SJCRH30 (cell line): ENCODE measurements around the gene TMEM140. TPM values are rescaled to one million over a fixed set of nuclear protein-coding genes. Genes with fewer than 3 reads are reported as not detected.
A peak's percentile ranks its signal among the peaks of the same experiment; 100 is the strongest.

Experiments
- DNase-seq, 2 experiments: peaks; one replicate each; pipeline ENCODE4 v3.0.0-alpha.2; 2015 to 2020
- H3K27ac ChIP-seq: fragments of 250-450 bp; sonication (Bioruptor Pico); 2 replicates; pipeline ENCODE4 v1.5.1; 2020; ENCODE audit warnings: mild to moderate bottlenecking, moderate library complexity
- H3K27me3 ChIP-seq: fragments of 250-450 bp; sonication (Bioruptor Pico); 2 replicates; pipeline ENCODE4 v1.5.1; 2020; ENCODE audit warnings: mild to moderate bottlenecking, moderate library complexity
- H3K36me3 ChIP-seq: fragments of 250-450 bp; sonication (Bioruptor Pico); 2 replicates; pipeline ENCODE4 v1.5.1; 2020; ENCODE audit warnings: mild to moderate bottlenecking, moderate library complexity
- H3K4me1 ChIP-seq: fragments of 250-450 bp; sonication (Bioruptor Pico); 2 replicates; pipeline ENCODE4 v1.5.1; 2020; ENCODE audit warnings: mild to moderate bottlenecking, moderate library complexity
- H3K4me3 ChIP-seq: fragments of 250-450 bp; sonication (Bioruptor Pico); 2 replicates; pipeline ENCODE4 v1.5.1; 2020; ENCODE audit warnings: mild to moderate bottlenecking, moderate library complexity
- H3K9me3 ChIP-seq: fragments of 250-450 bp; sonication (Bioruptor Pico); replicated peaks from 2 replicates; pipeline ENCODE4 v1.5.1; 2020; ENCODE audit warnings: mild to moderate bottlenecking, moderate library complexity
- total RNA-seq: library from RNA; depleted of rRNA; stranded (reverse); fragments of >200 nt; shearing (Covaris generic); gene quantifications from 2 replicates; pipeline ENCODE4 v1.2.3, GENCODE V29; 2014

Gene TMEM140
- total RNA-seq, 1 experiment from 2014 or later, result 0.12 TPM

- H3K36me3 ChIP-seq, result no peaks in the 10 kb centered on the region
- peaks cover 7% of the 10 kb centered on the region for H3K9me3 ChIP-seq
- no peaks in the 10 kb centered on the region for H3K27me3 ChIP-seq
- no peak for DNase-seq
- no peak overlapping the region for H3K27ac ChIP-seq
- peaks cover 14% of the 10 kb centered on the region for H3K4me1 ChIP-seq
- H3K4me3 ChIP-seq, result no peak overlapping the region
Observed at GRCh38 chr7:135175931-135176330, 28.1 kb downstream of the TMEM140 start.

DNA sequence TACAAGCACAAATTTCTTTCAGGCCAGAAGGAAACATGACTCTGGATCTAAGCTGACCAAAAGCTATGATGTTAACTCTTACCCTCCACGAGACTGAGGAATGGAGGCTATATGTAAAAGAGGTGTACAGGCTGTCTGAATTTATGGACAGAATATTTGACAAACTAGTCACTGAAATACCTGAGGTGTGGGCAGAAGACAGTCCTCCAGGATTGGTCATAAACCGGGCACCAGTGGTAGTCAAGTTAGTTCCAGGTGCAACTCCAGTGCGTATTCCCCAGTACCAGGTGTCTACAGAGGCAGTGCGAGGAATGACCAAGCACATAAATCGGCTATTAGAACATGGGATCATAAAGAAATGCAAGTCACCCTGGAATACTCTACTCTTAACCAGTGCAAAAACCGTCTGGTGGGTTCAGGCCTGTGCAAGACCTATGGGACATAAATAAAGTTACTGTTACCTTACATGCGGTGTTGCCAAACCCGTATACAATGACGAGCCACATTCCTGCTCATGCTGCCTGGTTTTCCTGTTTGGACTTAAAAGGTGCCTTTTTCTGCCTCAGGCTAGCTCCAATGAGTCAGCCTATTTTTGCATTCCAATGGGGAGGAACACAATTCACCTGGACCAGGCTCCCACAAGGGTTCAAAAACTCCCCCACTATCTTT is 29.3 kb downstream of the TMEM140 start:
- H3K4me3 ChIP-seq, result no peak overlapping the region
- no peak overlapping the region for H3K27ac ChIP-seq
- peaks cover 15% of the 10 kb centered on the region for H3K9me3 ChIP-seq
- H3K27me3 ChIP-seq, result no peaks in the 10 kb centered on the region
- H3K4me1 ChIP-seq, result peaks cover 14% of the 10 kb centered on the region
- no peak for DNase-seq
- no peaks in the 10 kb centered on the region for H3K36me3 ChIP-seq

GRCh38 chr7:135178364-135178763 is 30.5 kb downstream of the TMEM140 start:
- no peaks in the 10 kb centered on the region for H3K27me3 ChIP-seq
- no peak overlapping the region for H3K27ac ChIP-seq
- DNase-seq, result no peak
- H3K9me3 ChIP-seq, result peaks cover 15% of the 10 kb centered on the region
- no peaks in the 10 kb centered on the region; the same call in 1 of the 2 replicates for H3K36me3 ChIP-seq
- H3K4me1 ChIP-seq, result peaks cover 14% of the 10 kb centered on the region
- H3K4me3 ChIP-seq, result no peak overlapping the region

- H3K4me3 ChIP-seq, result peak overlapping the region; percentile 10; the same call in 1 of the 2 replicates
- H3K4me1 ChIP-seq, result peaks cover 14% of the 10 kb centered on the region
- peak overlapping the region; percentile 53 for H3K27ac ChIP-seq
- no peaks in the 10 kb centered on the region; the same call in 1 of the 2 replicates for H3K36me3 ChIP-seq
- DNase-seq, result peak; percentile 50 to 70
- peaks cover 15% of the 10 kb centered on the region for H3K9me3 ChIP-seq
- no peaks in the 10 kb centered on the region for H3K27me3 ChIP-seq
Observed at GRCh38 chr7:135179321-135179925, 31.6 kb downstream of the TMEM140 start.

GRCh38 chr7:135180122-135180521 is 32.2 kb downstream of the TMEM140 start:
- Histone ChIP-seq H3K9me3 (peaks cover 15% of the 10 kb centered on the region), H3K27ac (peak overlapping the region; percentile 53; the same call in 1 of the 2 replicates), H3K4me3 (no peak overlapping the region), H3K36me3 (peaks cover 2% of the 10 kb centered on the region; the same call in 1 of the 2 replicates), H3K27me3 (no peaks in the 10 kb centered on the region), H3K4me1 (peaks cover 14% of the 10 kb centered on the region)
- peak in 1 of 2 experiments; percentile 30 for DNase-seq

GRCh38 chr7:135181261-135181928 is 33.5 kb downstream of the TMEM140 start:
- Histone ChIP-seq H3K9me3 (peaks cover 15% of the 10 kb centered on the region), H3K4me3 (no peak overlapping the region), H3K27ac (no peak overlapping the region), H3K27me3 (no peaks in the 10 kb centered on the region), H3K36me3 (peaks cover 7% of the 10 kb centered on the region; the same call in 1 of the 2 replicates), H3K4me1 (peaks cover 14% of the 10 kb centered on the region)
- no peak for DNase-seq

GRCh38 chr7:135181929-135182678 is 34.2 kb downstream of the TMEM140 start:
- no peak overlapping the region for H3K4me3 ChIP-seq
- peaks cover 7% of the 10 kb centered on the region; the same call in 1 of the 2 replicates for H3K36me3 ChIP-seq
- peaks cover 15% of the 10 kb centered on the region for H3K9me3 ChIP-seq
- no peak overlapping the region for H3K27ac ChIP-seq
- peaks cover 14% of the 10 kb centered on the region for H3K4me1 ChIP-seq
- no peaks in the 10 kb centered on the region for H3K27me3 ChIP-seq
- no peak for DNase-seq

GRCh38 chr7:135183478-135183877 is 35.6 kb downstream of the TMEM140 start:
- Histone ChIP-seq H3K9me3 (peaks cover 15% of the 10 kb centered on the region), H3K27ac (no peak overlapping the region), H3K4me3 (no peak overlapping the region), H3K36me3 (peaks cover 7% of the 10 kb centered on the region; the same call in 1 of the 2 replicates), H3K4me1 (peaks cover 14% of the 10 kb centered on the region), H3K27me3 (no peaks in the 10 kb centered on the region)
- no peak for DNase-seq

DNA sequence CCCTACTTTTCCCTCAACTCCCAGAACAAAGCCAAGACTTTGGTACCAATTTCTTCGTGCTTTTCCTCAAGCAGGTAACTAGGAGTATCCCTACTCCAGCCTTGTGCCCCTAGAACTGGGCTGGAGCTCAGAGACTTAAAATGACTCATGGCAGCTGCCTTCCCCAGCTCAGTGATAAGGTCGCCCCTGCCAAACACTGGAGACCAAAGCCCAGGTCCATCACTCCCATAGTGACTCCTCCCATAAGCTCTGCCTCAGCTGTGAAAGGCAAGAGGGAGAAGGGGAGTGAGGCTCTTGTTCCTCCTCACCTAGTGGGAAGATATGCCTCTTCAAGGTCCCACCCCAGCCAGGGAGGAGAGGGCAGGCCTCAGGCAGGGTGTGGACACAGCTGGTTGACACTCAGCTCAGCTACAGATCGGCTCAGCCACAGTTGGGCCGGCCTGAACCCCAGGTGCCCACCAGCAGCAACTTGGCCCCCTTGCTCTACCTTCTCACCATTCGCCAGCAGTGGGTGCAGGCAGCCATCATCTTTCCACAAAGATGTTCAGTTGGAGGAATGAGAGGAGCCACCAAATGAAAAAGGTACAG is 36.5 kb downstream of the TMEM140 start:
- Histone ChIP-seq H3K4me3 (no peak overlapping the region), H3K27me3 (no peaks in the 10 kb centered on the region), H3K27ac (no peak overlapping the region), H3K36me3 (peaks cover 7% of the 10 kb centered on the region), H3K4me1 (peaks cover 7% of the 10 kb centered on the region), H3K9me3 (peaks cover 15% of the 10 kb centered on the region)
- no peak for DNase-seq

GRCh38 chr7:135185471-135186260 is 37.8 kb downstream of the TMEM140 start:
- Histone ChIP-seq H3K9me3 (peaks cover 11% of the 10 kb centered on the region), H3K27me3 (no peaks in the 10 kb centered on the region), H3K4me1 (no peaks in the 10 kb centered on the region), H3K27ac (no peak overlapping the region), H3K36me3 (peaks cover 7% of the 10 kb centered on the region), H3K4me3 (no peak overlapping the region)
- DNase-seq, result no peak

GRCh38 chr7:135186261-135186540 is 38.3 kb downstream of the TMEM140 start:
- Histone ChIP-seq H3K27me3 (no peaks in the 10 kb centered on the region), H3K4me1 (no peaks in the 10 kb centered on the region), H3K4me3 (no peak overlapping the region), H3K36me3 (peaks cover 7% of the 10 kb centered on the region), H3K9me3 (peaks cover 6% of the 10 kb centered on the region), H3K27ac (no peak overlapping the region)
- DNase-seq, result no peak

DNA sequence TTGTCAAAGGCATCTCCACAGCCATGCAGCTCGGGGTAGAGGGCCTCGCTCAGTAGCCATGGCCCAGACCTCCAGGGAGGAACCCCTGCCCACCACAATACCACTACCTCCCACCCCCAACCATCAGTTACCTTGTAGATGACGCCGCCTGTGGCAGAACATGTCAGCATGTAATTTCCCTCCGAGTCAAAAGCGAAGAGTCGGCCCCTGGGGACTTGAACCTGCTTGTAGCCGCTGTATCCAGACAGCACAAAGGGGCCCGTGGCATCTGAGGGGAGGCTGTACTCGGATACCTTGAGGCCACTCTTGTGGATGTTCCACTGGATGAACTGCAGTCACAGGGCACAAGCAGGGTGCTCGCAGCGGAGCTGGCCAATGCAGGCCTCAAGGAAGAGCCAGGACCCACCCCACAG is 39.0 kb downstream of the TMEM140 start:
- no peaks in the 10 kb centered on the region for H3K27me3 ChIP-seq
- no peaks in the 10 kb centered on the region for H3K4me1 ChIP-seq
- H3K9me3 ChIP-seq, result no peaks in the 10 kb centered on the region
- DNase-seq, result no peak
- H3K4me3 ChIP-seq, result no peak overlapping the region
- H3K36me3 ChIP-seq, result peaks cover 7% of the 10 kb centered on the region
- H3K27ac ChIP-seq, result no peak overlapping the region

DNA sequence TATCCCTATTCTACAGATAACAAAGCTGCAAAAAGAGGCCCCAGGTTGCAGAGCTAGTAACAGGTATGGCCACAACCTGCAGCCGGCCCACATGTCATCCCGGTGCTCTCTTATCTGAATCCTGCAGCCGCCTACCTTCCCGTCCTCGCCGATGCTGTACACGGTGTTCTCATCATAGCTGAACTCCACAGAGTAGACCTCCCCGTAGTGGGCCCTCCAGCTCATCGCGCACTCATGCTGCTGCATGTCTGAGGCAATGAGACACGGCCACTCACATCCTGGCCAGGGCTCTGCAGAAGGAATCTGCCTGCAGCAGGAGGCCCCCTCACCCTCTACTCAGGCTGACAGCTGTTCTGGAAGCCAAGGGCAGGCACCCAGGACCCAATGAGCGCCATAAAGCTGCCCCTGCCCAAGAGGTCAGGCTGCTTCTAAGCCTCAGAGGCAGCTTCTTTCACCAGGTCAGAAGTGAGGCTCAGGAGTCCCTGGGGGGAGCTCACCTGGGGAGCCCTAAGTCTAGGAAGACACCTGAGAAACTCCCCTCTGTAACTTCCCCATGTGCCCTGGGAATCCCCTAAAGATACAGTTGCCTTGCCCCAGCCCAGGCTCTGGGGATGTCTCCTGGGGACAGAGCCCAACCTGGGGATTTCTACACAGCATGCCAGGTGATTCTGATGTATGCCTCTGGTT is 40.6 kb downstream of the TMEM140 start:
- no peaks in the 10 kb centered on the region for H3K4me1 ChIP-seq
- H3K4me3 ChIP-seq, result no peak overlapping the region
- no peak overlapping the region for H3K27ac ChIP-seq
- H3K36me3 ChIP-seq, result peaks cover 7% of the 10 kb centered on the region
- no peaks in the 10 kb centered on the region for H3K27me3 ChIP-seq
- DNase-seq, result no peak
- H3K9me3 ChIP-seq, result no peaks in the 10 kb centered on the region
